ENCODE results near the gene DIS3L.

Gene DIS3L

GRCh38 chr15:66356359-66357236 lies 63.2 kb downstream of the DIS3L start, which contains the start of gene TIPIN:
TIPIN (minus strand) TSS chr15:66356685; CDS start chr15:66352947, 3,738 bp downstream.
- peak; percentile 95 for TF ChIP-seq MAX (IDR thresholded peaks at IDR 0.05)
- TF ChIP-seq NFIC (IDR thresholded peaks at IDR 0.05): peak; percentile 19; the same call in 1 of the 2 replicates
- no peak for TF ChIP-seq YY1 (IDR thresholded peaks at IDR 0.05; ENCODE audit: low read depth)
- peak; percentile 40; the same call in 1 of the 2 replicates for TF ChIP-seq TEAD4 (IDR thresholded peaks at IDR 0.05)
- TF ChIP-seq ZBTB7A (IDR thresholded peaks at IDR 0.05; ENCODE audit: low read depth): 0 out of 2 replicates have a peak, but pooled peaks have one; percentile 66
- peak; percentile 67 for TF ChIP-seq TCF12 (IDR thresholded peaks at IDR 0.05; ENCODE audit: low read depth)
- TF ChIP-seq CREB1 (IDR thresholded peaks at IDR 0.05; ENCODE audit: low read depth): no peak
- TF ChIP-seq RAD21 (IDR thresholded peaks at IDR 0.05; ENCODE audit: low read depth): no peak
- no peak for TF ChIP-seq EGR1 (IDR thresholded peaks at IDR 0.05)
- peak; percentile 79 for TF ChIP-seq TAF1 (IDR thresholded peaks at IDR 0.05; ENCODE audit: low read depth)
- TF ChIP-seq REST (IDR thresholded peaks at IDR 0.05; ENCODE audit: low read depth): no peak
- no peak for TF ChIP-seq CEBPB (IDR thresholded peaks at IDR 0.05)
- peak; percentile 52 for TF ChIP-seq USF1 (IDR thresholded peaks at IDR 0.05)
- no peak for TF ChIP-seq EP300 (IDR thresholded peaks at IDR 0.05; ENCODE audit: borderline replicate concordance)
- no peak for TF ChIP-seq FOXM1 (IDR thresholded peaks at IDR 0.05; ENCODE audit: borderline replicate concordance, low read depth)

- TF ChIP-seq RAD21 (IDR thresholded peaks at IDR 0.05; ENCODE audit: low read depth) (no peak), REST (IDR thresholded peaks at IDR 0.05; ENCODE audit: low read depth) (no peak), EGR1 (IDR thresholded peaks at IDR 0.05) (no peak), FOXM1 (IDR thresholded peaks at IDR 0.05; ENCODE audit: borderline replicate concordance, low read depth) (no peak), EP300 (IDR thresholded peaks at IDR 0.05; ENCODE audit: borderline replicate concordance) (no peak), CREB1 (IDR thresholded peaks at IDR 0.05; ENCODE audit: low read depth) (no peak), ZBTB7A (IDR thresholded peaks at IDR 0.05; ENCODE audit: low read depth) (no peak), TCF12 (IDR thresholded peaks at IDR 0.05; ENCODE audit: low read depth) (no peak), CEBPB (IDR thresholded peaks at IDR 0.05) (no peak), YY1 (IDR thresholded peaks at IDR 0.05; ENCODE audit: low read depth) (no peak), USF1 (IDR thresholded peaks at IDR 0.05) (no peak), TAF1 (IDR thresholded peaks at IDR 0.05; ENCODE audit: low read depth) (no peak)
These were observed 66.4 kb downstream of the DIS3L start for GRCh38 chr15:66359740-66360139.

GRCh38 chr15:66362776-66363175 lies 69.4 kb downstream of the DIS3L start:
- TF ChIP-seq TAF1 (IDR thresholded peaks at IDR 0.05; ENCODE audit: low read depth) (no peak), NFIC (IDR thresholded peaks at IDR 0.05) (no peak), YY1 (IDR thresholded peaks at IDR 0.05; ENCODE audit: low read depth) (no peak), EGR1 (IDR thresholded peaks at IDR 0.05) (no peak)

GRCh38 chr15:66364944-66365528 lies 71.7 kb downstream of the DIS3L start:
- TF ChIP-seq YY1 (IDR thresholded peaks at IDR 0.05; ENCODE audit: low read depth): no peak
- TF ChIP-seq TCF12 (IDR thresholded peaks at IDR 0.05; ENCODE audit: low read depth): no peak
- no peak for TF ChIP-seq ZBTB7A (IDR thresholded peaks at IDR 0.05; ENCODE audit: low read depth)
- no peak for TF ChIP-seq TAF1 (IDR thresholded peaks at IDR 0.05; ENCODE audit: low read depth)
- TF ChIP-seq USF1 (IDR thresholded peaks at IDR 0.05): no peak
- TF ChIP-seq RAD21 (IDR thresholded peaks at IDR 0.05; ENCODE audit: low read depth): no peak
- TF ChIP-seq CREB1 (IDR thresholded peaks at IDR 0.05; ENCODE audit: low read depth): no peak
- no peak for TF ChIP-seq TEAD4 (IDR thresholded peaks at IDR 0.05)
